Activated B cell treated with CpG ODN at 0.5 μM for 24 hours (primary cell): ENCODE results near the gene NPAS2. TPM values are rescaled to one million over a fixed set of nuclear protein-coding genes. Genes with fewer than 3 reads are reported as not detected.

Source experiments
- ATAC-seq: fragments of 200-7000 bp; cut with Tn5 transposase; one replicate; pipeline ENCODE4 v1.10.0; 2021; ENCODE audit warnings: low read depth, mild to moderate bottlenecking, moderate library complexity
- CTCF ChIA-PET: fragments of 350-600 bp; sonication (Branson Sonifier 250); formaldehyde crosslinking; loops from one replicate; lab custom pipeline; 2021; ENCODE audit warnings: antibody characterized with exemption; lab: Charles Lee
- POLR2A ChIA-PET: fragments of 350-600 bp; sonication (Branson Sonifier 250); formaldehyde crosslinking; loops from one replicate; lab custom pipeline; 2021; ENCODE audit warnings: antibody characterized with exemption; lab: Charles Lee
- DNase-seq: peaks from one replicate; pipeline ENCODE4 v3.0.0; 2022
- H3K27ac Mint-ChIP-seq: one replicate; pipeline ENCODE4 v1.8.0; 2020; ENCODE audit warnings: mixed read lengths
- H3K27me3 Mint-ChIP-seq: one replicate; pipeline ENCODE4 v1.8.0; 2021; ENCODE audit warnings: mixed read lengths
- H3K36me3 Mint-ChIP-seq: one replicate; pipeline ENCODE4 v1.8.0; 2021; ENCODE audit warnings: low read depth, mixed read lengths
- H3K4me1 Mint-ChIP-seq: one replicate; pipeline ENCODE4 v1.8.0; 2021; ENCODE audit warnings: mixed read lengths
- H3K4me3 Mint-ChIP-seq: one replicate; pipeline ENCODE4 v1.8.0; 2020; ENCODE audit warnings: mild to moderate bottlenecking, mixed read lengths
- H3K9me3 Mint-ChIP-seq: one replicate; pipeline ENCODE4 v1.8.0; 2020; ENCODE audit warnings: mixed read lengths
- intact Hi-C: fragments of 100-400 bp; cut with micrococcal nuclease; formaldehyde crosslinking; loops from one replicate; pipeline ENCODE4 v1.15.1; 2024
- total RNA-seq: library from RNA; stranded (reverse); gene quantifications from 2 replicates; pipeline ENCODE4 v1.2.3, GENCODE V29; 2022
- TF ChIP-seq, protein P1 (sequence below): fragments of 200-600 bp; IDR thresholded peaks from one replicate; pipeline ENCODE4 v1.8.0; 2022; ENCODE audit warnings: antibody characterized with exemption, mild to moderate bottlenecking

Gene NPAS2
- total RNA-seq, 1 donor from 2014 or later, result not detected

GRCh38 chr2:100779908-100780202 is 40.1 kb upstream of the NPAS2 start:
- Mint-ChIP-seq H3K27ac (no peak overlapping the region), H3K36me3 (no peaks in the 10 kb centered on the region), H3K4me1 (no peaks in the 10 kb centered on the region), H3K9me3 (no peaks in the 10 kb centered on the region), H3K27me3 (peaks cover 17% of the 10 kb centered on the region), H3K4me3 (no peak overlapping the region)
- DNase-seq (no peak), ATAC-seq (no peak)
- POLR2A ChIA-PET, result no interaction called here
- TF ChIP-seq, protein P1, sequence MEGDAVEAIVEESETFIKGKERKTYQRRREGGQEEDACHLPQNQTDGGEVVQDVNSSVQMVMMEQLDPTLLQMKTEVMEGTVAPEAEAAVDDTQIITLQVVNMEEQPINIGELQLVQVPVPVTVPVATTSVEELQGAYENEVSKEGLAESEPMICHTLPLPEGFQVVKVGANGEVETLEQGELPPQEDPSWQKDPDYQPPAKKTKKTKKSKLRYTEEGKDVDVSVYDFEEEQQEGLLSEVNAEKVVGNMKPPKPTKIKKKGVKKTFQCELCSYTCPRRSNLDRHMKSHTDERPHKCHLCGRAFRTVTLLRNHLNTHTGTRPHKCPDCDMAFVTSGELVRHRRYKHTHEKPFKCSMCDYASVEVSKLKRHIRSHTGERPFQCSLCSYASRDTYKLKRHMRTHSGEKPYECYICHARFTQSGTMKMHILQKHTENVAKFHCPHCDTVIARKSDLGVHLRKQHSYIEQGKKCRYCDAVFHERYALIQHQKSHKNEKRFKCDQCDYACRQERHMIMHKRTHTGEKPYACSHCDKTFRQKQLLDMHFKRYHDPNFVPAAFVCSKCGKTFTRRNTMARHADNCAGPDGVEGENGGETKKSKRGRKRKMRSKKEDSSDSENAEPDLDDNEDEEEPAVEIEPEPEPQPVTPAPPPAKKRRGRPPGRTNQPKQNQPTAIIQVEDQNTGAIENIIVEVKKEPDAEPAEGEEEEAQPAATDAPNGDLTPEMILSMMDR, result no peak
- CTCF ChIA-PET, result no interaction called here
- intact Hi-C loops, result no loop called here

DNA sequence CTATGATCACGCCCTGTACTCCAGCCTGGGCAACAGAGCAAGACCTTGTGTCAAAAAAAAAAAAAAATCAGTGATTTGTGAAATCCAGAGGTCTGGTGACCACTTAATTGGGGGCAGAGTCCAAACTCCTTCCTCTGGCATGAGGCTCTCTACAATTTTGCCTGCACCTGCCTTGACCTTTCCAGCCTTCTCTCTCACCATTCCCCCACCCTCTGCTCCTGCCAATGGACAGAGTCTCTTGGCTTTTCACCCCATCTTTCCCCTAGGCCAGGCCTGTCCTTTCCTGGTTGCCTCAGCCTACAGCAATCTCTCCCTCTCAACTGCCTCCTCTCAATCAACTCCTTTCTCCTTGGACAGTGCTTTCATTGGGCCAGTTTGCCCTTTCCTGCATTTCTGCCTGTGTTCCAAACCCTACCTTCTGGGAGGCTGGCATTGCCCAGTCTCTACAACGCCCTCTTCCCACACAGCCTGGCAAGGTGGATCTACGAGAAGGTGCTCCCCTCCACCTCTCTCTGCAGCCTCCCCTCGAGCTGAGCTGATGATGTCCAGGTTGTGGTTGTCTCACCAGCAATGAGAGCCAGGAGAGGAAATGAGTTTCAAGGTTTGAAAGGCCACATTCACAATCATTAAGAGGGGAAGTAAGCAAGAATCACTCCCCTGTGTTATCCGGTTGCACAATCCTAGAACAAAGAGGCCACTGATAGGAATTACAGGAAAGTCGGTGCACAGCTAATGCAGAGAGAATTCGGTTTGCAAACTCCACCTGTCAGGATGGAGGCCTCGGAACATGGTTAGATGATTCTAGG is 39.5 kb upstream of the NPAS2 start:
- H3K4me1 Mint-ChIP-seq, result no peaks in the 10 kb centered on the region
- peaks cover 17% of the 10 kb centered on the region for H3K27me3 Mint-ChIP-seq
- DNase-seq (no peak), ATAC-seq (no peak)
- no peak overlapping the region for H3K27ac Mint-ChIP-seq
- no peaks in the 10 kb centered on the region for H3K36me3 Mint-ChIP-seq
- intact Hi-C loops, result no loop called here
- ChIA-PET CTCF (no interaction called here), POLR2A (no interaction called here)
- H3K9me3 Mint-ChIP-seq, result no peaks in the 10 kb centered on the region
- TF ChIP-seq, protein P1, result no peak
- no peak overlapping the region for H3K4me3 Mint-ChIP-seq

DNA sequence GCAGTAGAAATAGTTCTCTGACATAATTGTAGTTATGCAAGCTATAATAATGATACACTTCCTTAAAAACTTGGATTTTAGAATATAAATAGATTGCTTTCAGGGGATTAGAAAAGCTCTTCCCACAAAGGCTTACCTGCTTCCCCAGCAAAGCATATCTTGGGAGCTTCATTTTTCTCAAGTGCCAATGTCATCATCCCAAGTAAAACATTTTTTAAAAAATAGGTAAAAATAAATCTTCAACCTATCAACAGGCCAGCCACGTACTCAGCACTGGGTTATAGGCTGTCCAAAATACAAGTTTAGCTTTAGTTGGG is 39.0 kb upstream of the NPAS2 start:
- Mint-ChIP-seq H3K4me3 (no peak overlapping the region), H3K9me3 (no peaks in the 10 kb centered on the region), H3K4me1 (no peaks in the 10 kb centered on the region), H3K36me3 (no peaks in the 10 kb centered on the region), H3K27ac (no peak overlapping the region), H3K27me3 (peaks cover 17% of the 10 kb centered on the region)
- CTCF ChIA-PET, result no interaction called here
- POLR2A ChIA-PET, result no interaction called here
- ATAC-seq, result no peak
- intact Hi-C loops, result no loop called here
- TF ChIP-seq, protein P1, result no peak
- DNase-seq, result no peak

DNA sequence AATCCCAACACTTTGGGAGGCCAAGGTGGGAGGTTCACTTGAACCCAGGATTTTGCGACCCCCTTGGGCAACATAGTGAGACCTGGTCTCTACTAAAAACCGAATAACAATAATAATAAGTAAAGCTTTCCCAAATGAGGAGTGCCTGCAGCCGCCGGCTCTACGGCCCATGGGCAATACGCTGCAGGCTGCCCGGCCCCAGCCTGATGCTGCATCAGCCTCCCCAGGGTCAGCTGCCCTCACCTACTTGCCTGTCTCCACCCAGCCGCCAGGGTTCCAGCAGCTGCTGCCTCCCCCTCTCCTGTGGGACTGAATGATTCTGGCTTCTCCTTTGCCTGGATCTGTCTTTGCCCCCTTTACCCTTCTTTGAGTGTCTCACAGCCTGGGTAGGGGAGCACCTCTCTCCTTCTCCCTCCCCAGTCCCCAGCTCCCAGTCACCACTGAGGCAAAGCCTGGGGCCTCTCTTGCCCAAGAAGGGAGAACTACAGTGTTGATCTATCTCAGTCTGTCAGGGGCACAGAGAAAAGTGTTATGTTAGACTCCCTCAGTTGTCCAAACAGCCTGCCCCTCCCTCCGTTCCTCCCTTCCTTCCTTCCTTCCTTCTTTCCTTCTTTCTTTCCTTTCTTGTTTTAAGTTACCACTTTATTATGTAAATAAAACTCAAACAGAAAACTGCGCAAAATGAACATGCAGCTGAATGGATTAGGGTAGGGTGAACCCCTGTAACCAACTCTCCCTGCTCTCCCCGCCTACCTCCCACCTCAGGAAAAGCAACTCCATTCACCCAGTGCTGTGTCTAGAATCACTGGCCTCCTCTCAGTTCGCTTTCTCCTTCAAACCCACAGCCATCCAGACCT is 38.2 kb upstream of the NPAS2 start:
- Mint-ChIP-seq H3K9me3 (no peaks in the 10 kb centered on the region), H3K4me3 (no peak overlapping the region)

DNA sequence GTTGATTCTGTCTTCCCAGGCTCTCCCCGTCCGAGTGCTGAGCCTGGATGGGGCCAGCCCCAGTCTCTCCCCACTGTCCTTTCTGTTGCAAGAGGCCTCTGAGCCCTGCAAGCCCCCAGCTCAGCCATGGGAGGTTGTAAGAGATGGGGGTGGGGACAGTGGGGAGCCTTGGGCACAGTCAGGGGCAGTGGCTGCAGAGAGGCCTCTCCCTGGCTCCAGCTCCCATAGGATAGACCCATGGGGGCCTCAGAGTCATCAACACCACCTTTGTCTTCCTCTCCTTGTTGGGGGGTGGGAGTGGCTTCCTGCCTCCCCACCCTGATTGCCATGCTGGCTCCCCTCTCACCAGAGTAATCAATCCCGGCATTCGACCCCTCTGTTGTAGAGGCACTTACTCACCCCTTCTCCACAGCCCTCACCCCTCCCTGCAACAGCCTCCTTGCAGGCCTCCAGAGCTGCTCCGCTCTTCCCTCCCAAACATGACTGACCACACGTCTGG is 37.5 kb upstream of the NPAS2 start:
- no peak overlapping the region for H3K27ac Mint-ChIP-seq
- CTCF ChIA-PET, result no interaction called here

More for the DNA sequence above, 38.2 kb upstream of the NPAS2 start:
- no peaks in the 10 kb centered on the region for H3K4me1 Mint-ChIP-seq
- TF ChIP-seq, protein P1, result no peak
- ChIA-PET POLR2A (no interaction called here), CTCF (no interaction called here)
- peaks cover 17% of the 10 kb centered on the region for H3K27me3 Mint-ChIP-seq
- no peak overlapping the region for H3K27ac Mint-ChIP-seq
- H3K36me3 Mint-ChIP-seq, result no peaks in the 10 kb centered on the region
- ATAC-seq, result no peak
- intact Hi-C loops, result no loop called here
- no peak for DNase-seq

More for the DNA sequence above, 37.5 kb upstream of the NPAS2 start:
- no peak for ATAC-seq
- H3K9me3 Mint-ChIP-seq, result no peaks in the 10 kb centered on the region
- H3K36me3 Mint-ChIP-seq, result no peaks in the 10 kb centered on the region
- TF ChIP-seq, protein P1, result no peak
- POLR2A ChIA-PET, result no interaction called here
- DNase-seq, result no peak
- H3K4me3 Mint-ChIP-seq, result no peak overlapping the region
- intact Hi-C loops, result no loop called here
- no peaks in the 10 kb centered on the region for H3K4me1 Mint-ChIP-seq
- H3K27me3 Mint-ChIP-seq, result peaks cover 17% of the 10 kb centered on the region
